H1 (cell line): ENCODE results near the gene AATK. TPM values are rescaled to one million over a fixed set of nuclear protein-coding genes. Genes with fewer than 3 reads are reported as not detected.

ENCODE experiments used
- CHD2 ChIP-seq: IDR thresholded peaks from 2 replicates; pipeline ENCODE4 v1.6.1; 2012; ENCODE audit warnings: low read length, improper control_type of control experiment
- KDM4A ChIP-seq: IDR thresholded peaks from one replicate; pipeline ENCODE4 v1.7.1; 2012; ENCODE audit warnings: low read depth, mild to moderate bottlenecking, moderate library complexity, low read length, inconsistent platforms; ENCODE audit not compliant: severe bottlenecking
- SP1 ChIP-seq: IDR thresholded peaks from 2 replicates; pipeline ENCODE4 v1.6.1; 2011; ENCODE audit warnings: low read depth, low read length
- TAF1 ChIP-seq: IDR thresholded peaks from 2 replicates; pipeline ENCODE4 v1.6.1; 2011; ENCODE audit warnings: mild to moderate bottlenecking, low read depth, low read length
- TEAD4 ChIP-seq: IDR thresholded peaks from 2 replicates; pipeline ENCODE4 v1.6.1; 2012; ENCODE audit warnings: low read depth, low read length, inconsistent platforms, mixed read lengths
- polyA plus RNA-seq, 7 experiments: library from polyadenylated mRNA; depleted of rRNA in 3 of 7; stranded (reverse) in 5 of 7; unstranded in 2 of 7; fragments of >200 nt in 5 of 7; fragments of 200-250 nt in 2 of 7; gene quantifications; 1 replicate in 5 of 7; 2 replicates in 1 of 7; 4 replicates in 1 of 7; pipeline versions ENCODE4 v1.2.1 to v1.2.3, GENCODE V29; 2011 to 2013; ENCODE audit warnings: missing spikeins in 2 of 7, mixed read lengths in 2 of 7
- total RNA-seq: library from RNA; stranded (reverse); fragmentation: NEBNext Ultra II Directional; extraction: Animal tissue kit (Norgen Biotek cat#: 25700); gene quantifications from 2 replicates; pipeline ENCODE4 v1.2.1, GENCODE V29; 2021
- TF ChIP-seq, protein P1 (sequence below): fragments of 300-600 bp; sonication (generic); IDR thresholded peaks from 2 replicates; pipeline ENCODE4 v1.7.1; 2012; ENCODE audit warnings: low read length, moderate library complexity, mild to moderate bottlenecking, inconsistent platforms; ENCODE audit not compliant: insufficient replicate concordance
- TF ChIP-seq, protein P2 (sequence below): IDR thresholded peaks from 2 replicates; pipeline ENCODE4 v1.6.1; 2012; ENCODE audit warnings: inconsistent platforms
- TF ChIP-seq, protein P3 (sequence below): IDR thresholded peaks from 2 replicates; pipeline ENCODE4 v1.6.1; 2011; ENCODE audit warnings: low read length, improper control_type of control experiment

Gene AATK
- total and polyA plus RNA-seq, 2 of the 8 experiments (the other 6 are each of a cell fraction or from before 2014, with no cell fraction given) = 1.7 to 3.5 TPM

DNA sequence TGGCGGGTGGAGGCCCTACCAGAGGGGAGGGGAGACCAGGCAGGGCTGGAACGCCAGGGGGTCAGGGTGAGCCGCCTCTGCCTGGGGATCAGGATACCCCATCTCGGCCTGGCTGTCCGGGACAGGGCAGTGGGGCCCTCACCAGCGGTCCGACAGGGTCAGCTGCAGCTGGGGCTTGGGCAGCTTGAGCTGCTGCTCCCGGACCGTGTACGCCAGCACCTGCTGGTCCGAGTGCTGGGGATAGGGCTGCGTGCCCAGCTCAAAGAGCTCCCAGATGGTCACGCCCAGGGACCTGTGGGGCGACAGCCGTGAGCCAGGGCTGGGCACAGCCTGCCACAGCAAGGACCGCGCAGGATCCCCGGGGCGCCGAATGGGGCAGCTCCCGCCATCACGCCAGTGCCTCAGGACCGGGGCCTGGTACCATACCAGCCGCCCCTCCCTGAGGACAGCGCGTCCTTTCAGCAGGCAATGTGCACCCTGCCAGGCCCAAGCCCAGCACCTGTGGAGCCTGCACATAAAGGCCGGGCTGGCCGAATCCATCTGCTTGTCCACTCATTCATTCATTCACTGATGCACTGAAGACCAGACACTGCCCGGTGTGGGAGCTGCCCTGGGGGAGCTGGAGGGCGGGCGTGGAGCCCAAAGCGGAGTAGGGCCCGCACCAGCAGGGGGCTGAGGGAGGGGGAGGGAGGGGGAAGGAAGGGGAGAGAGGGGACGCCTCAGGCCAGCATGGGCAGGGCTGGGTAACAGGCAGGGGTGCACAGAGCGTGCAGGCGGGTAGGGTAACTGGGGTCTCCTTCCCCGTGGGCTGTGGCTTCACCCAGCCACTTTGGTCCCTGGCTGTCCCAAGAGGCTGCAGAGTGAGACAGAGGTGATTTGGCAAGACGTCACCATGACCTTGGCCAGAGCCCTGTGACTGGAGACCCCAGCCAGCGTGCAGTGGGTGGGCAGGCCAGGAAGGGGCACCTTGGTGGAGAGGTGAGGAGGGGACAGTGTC lies 42.7 kb downstream of the AATK start (continued):
- TF ChIP-seq TAF1 (no peak), KDM4A (no peak), CHD2 (no peak), SP1 (no peak), TEAD4 (no peak)
- TF ChIP-seq, protein P1, sequence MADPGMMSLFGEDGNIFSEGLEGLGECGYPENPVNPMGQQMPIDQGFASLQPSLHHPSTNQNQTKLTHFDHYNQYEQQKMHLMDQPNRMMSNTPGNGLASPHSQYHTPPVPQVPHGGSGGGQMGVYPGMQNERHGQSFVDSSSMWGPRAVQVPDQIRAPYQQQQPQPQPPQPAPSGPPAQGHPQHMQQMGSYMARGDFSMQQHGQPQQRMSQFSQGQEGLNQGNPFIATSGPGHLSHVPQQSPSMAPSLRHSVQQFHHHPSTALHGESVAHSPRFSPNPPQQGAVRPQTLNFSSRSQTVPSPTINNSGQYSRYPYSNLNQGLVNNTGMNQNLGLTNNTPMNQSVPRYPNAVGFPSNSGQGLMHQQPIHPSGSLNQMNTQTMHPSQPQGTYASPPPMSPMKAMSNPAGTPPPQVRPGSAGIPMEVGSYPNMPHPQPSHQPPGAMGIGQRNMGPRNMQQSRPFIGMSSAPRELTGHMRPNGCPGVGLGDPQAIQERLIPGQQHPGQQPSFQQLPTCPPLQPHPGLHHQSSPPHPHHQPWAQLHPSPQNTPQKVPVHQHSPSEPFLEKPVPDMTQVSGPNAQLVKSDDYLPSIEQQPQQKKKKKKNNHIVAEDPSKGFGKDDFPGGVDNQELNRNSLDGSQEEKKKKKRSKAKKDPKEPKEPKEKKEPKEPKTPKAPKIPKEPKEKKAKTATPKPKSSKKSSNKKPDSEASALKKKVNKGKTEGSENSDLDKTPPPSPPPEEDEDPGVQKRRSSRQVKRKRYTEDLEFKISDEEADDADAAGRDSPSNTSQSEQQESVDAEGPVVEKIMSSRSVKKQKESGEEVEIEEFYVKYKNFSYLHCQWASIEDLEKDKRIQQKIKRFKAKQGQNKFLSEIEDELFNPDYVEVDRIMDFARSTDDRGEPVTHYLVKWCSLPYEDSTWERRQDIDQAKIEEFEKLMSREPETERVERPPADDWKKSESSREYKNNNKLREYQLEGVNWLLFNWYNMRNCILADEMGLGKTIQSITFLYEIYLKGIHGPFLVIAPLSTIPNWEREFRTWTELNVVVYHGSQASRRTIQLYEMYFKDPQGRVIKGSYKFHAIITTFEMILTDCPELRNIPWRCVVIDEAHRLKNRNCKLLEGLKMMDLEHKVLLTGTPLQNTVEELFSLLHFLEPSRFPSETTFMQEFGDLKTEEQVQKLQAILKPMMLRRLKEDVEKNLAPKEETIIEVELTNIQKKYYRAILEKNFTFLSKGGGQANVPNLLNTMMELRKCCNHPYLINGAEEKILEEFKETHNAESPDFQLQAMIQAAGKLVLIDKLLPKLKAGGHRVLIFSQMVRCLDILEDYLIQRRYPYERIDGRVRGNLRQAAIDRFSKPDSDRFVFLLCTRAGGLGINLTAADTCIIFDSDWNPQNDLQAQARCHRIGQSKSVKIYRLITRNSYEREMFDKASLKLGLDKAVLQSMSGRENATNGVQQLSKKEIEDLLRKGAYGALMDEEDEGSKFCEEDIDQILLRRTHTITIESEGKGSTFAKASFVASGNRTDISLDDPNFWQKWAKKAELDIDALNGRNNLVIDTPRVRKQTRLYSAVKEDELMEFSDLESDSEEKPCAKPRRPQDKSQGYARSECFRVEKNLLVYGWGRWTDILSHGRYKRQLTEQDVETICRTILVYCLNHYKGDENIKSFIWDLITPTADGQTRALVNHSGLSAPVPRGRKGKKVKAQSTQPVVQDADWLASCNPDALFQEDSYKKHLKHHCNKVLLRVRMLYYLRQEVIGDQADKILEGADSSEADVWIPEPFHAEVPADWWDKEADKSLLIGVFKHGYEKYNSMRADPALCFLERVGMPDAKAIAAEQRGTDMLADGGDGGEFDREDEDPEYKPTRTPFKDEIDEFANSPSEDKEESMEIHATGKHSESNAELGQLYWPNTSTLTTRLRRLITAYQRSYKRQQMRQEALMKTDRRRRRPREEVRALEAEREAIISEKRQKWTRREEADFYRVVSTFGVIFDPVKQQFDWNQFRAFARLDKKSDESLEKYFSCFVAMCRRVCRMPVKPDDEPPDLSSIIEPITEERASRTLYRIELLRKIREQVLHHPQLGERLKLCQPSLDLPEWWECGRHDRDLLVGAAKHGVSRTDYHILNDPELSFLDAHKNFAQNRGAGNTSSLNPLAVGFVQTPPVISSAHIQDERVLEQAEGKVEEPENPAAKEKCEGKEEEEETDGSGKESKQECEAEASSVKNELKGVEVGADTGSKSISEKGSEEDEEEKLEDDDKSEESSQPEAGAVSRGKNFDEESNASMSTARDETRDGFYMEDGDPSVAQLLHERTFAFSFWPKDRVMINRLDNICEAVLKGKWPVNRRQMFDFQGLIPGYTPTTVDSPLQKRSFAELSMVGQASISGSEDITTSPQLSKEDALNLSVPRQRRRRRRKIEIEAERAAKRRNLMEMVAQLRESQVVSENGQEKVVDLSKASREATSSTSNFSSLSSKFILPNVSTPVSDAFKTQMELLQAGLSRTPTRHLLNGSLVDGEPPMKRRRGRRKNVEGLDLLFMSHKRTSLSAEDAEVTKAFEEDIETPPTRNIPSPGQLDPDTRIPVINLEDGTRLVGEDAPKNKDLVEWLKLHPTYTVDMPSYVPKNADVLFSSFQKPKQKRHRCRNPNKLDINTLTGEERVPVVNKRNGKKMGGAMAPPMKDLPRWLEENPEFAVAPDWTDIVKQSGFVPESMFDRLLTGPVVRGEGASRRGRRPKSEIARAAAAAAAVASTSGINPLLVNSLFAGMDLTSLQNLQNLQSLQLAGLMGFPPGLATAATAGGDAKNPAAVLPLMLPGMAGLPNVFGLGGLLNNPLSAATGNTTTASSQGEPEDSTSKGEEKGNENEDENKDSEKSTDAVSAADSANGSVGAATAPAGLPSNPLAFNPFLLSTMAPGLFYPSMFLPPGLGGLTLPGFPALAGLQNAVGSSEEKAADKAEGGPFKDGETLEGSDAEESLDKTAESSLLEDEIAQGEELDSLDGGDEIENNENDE = no peak
- TF ChIP-seq, protein P2, sequence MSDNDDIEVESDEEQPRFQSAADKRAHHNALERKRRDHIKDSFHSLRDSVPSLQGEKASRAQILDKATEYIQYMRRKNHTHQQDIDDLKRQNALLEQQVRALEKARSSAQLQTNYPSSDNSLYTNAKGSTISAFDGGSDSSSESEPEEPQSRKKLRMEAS = no peak
- TF ChIP-seq, protein P3, sequence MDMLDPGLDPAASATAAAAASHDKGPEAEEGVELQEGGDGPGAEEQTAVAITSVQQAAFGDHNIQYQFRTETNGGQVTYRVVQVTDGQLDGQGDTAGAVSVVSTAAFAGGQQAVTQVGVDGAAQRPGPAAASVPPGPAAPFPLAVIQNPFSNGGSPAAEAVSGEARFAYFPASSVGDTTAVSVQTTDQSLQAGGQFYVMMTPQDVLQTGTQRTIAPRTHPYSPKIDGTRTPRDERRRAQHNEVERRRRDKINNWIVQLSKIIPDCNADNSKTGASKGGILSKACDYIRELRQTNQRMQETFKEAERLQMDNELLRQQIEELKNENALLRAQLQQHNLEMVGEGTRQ = no peak
